ENCODE results near the gene ARHGAP26. TPM values are rescaled to one million over a fixed set of nuclear protein-coding genes. Genes with fewer than 3 reads are reported as not detected.

Gene ARHGAP26
- total and polyA plus RNA-seq, 2 experiments from 2014 or later, result 9.5 to 16.8 TPM

GRCh38 chr5:142937374-142937773, 167.2 kb downstream of the ARHGAP26 start:
- no peaks in the 10 kb centered on the region; the same call in 1 of the 2 replicates for H4K20me1 ChIP-seq (replicated peaks; ENCODE audit: insufficient read depth)
- no peaks in the 10 kb centered on the region for H3K4me1 ChIP-seq (ENCODE audit: insufficient read depth)
- H2AFZ ChIP-seq, result no peak overlapping the region
- Mint-ChIP-seq H3K27ac (no peak overlapping the region), H3K4me1 (peaks cover 4% of the 10 kb centered on the region), H3K36me3 (ENCODE audit: low read depth) (0 out of 3 replicates have a peak, but pooled peaks cover 1% of the 10 kb centered on the region), H3K4me3 (no peak overlapping the region), H3K27me3 (ENCODE audit: insufficient read depth, low read depth, poor library complexity) (no peaks in the 10 kb centered on the region), H3K9me3 (no peaks in the 10 kb centered on the region)
- no peaks in the 10 kb centered on the region for H3K9me2 ChIP-seq (ENCODE audit: insufficient read depth)
- no peak for TF ChIP-seq REST (IDR thresholded peaks at IDR 0.05; ENCODE audit: unreplicated experiment)
- peaks cover 5% of the 10 kb centered on the region; the same call in 1 of the 2 replicates for H3K36me3 ChIP-seq (ENCODE audit: insufficient read depth)
- no peak overlapping the region for H3K27ac ChIP-seq (ENCODE audit: low read depth)
- DNase-seq (ENCODE audit: low spot score) (no peak), ATAC-seq (no peak)
- no peak overlapping the region for H3K4me3 ChIP-seq
- no peaks in the 10 kb centered on the region for H3K79me2 ChIP-seq (replicated peaks; ENCODE audit: insufficient read depth)
- no peaks in the 10 kb centered on the region for H3F3A ChIP-seq (replicated peaks; ENCODE audit: low read depth)
- H3K27me3 ChIP-seq (ENCODE audit: insufficient read depth), result no peaks in the 10 kb centered on the region
- no peak overlapping the region for H3K4me2 ChIP-seq

- H3F3A ChIP-seq (replicated peaks; ENCODE audit: low read depth), result no peaks in the 10 kb centered on the region
- ATAC-seq (no peak), DNase-seq (ENCODE audit: low spot score) (no peak)
- no peak overlapping the region for H3K4me2 ChIP-seq
- Mint-ChIP-seq H3K27ac (no peak overlapping the region), H3K36me3 (ENCODE audit: low read depth) (no peaks in the 10 kb centered on the region), H3K4me1 (no peaks in the 10 kb centered on the region), H3K27me3 (ENCODE audit: insufficient read depth, low read depth, poor library complexity) (no peaks in the 10 kb centered on the region), H3K4me3 (no peak overlapping the region), H3K9me3 (no peaks in the 10 kb centered on the region)
- no peaks in the 10 kb centered on the region for H3K9me2 ChIP-seq (ENCODE audit: insufficient read depth)
- H3K79me2 ChIP-seq (replicated peaks; ENCODE audit: insufficient read depth), result no peaks in the 10 kb centered on the region
- H3K27ac ChIP-seq (ENCODE audit: low read depth), result no peak overlapping the region
- H2AFZ ChIP-seq, result no peak overlapping the region
- no peak overlapping the region for H3K4me3 ChIP-seq
- H4K20me1 ChIP-seq (replicated peaks; ENCODE audit: insufficient read depth), result no peaks in the 10 kb centered on the region; the same call in 1 of the 2 replicates
- H3K36me3 ChIP-seq (ENCODE audit: insufficient read depth), result no peaks in the 10 kb centered on the region
- no peaks in the 10 kb centered on the region for H3K27me3 ChIP-seq (ENCODE audit: insufficient read depth)
- no peaks in the 10 kb centered on the region for H3K4me1 ChIP-seq (ENCODE audit: insufficient read depth)
- TF ChIP-seq EZH2phosphoT487 (IDR thresholded peaks at IDR 0.05; ENCODE audit: unreplicated experiment) (no peak), ZNF462 (CRISPR knock-in tag; IDR thresholded peaks at IDR 0.05) (no peak), STAT1 (IDR thresholded peaks at IDR 0.05; ENCODE audit: unreplicated experiment) (no peak), POLR2AphosphoS5 (IDR thresholded peaks at IDR 0.05; ENCODE audit: low read depth) (no peak), CREB1 (CRISPR knock-in tag; IDR thresholded peaks at IDR 0.05; ENCODE audit: low read depth) (no peak), REST (IDR thresholded peaks at IDR 0.05; ENCODE audit: unreplicated experiment) (no peak), ZNF114 (CRISPR knock-in tag; IDR thresholded peaks at IDR 0.05) (no peak), ZNF331 (CRISPR knock-in tag; IDR thresholded peaks at IDR 0.05; ENCODE audit: low read depth) (no peak)
These were observed 168.2 kb downstream of the ARHGAP26 start for GRCh38 chr5:142938266-142938880.

Data from GM23338 (cell line).